Nephron progenitor cell (in vitro differentiated cells): Measurements from ENCODE around the gene PDHA1.

ENCODE experiments used
- DNase-seq: peaks from one replicate; pipeline ENCODE4 v3.0.0; 2021
- H3K27ac Mint-ChIP-seq: 2 replicates; pipeline ENCODE4 v1.8.0; 2021; ENCODE audit warnings: mild to moderate bottlenecking, moderate library complexity, mixed read lengths
- H3K27me3 Mint-ChIP-seq: 2 replicates; pipeline ENCODE4 v1.8.0; 2021; ENCODE audit warnings: mild to moderate bottlenecking, low read depth, mixed read lengths; ENCODE audit not compliant: poor library complexity
- H3K36me3 Mint-ChIP-seq: 2 replicates; pipeline ENCODE4 v1.8.0; 2021; ENCODE audit warnings: low read depth, mixed read lengths
- H3K4me1 Mint-ChIP-seq: 2 replicates; pipeline ENCODE4 v1.8.0; 2021; ENCODE audit warnings: mixed read lengths
- H3K4me3 Mint-ChIP-seq: 2 replicates; pipeline ENCODE4 v1.8.0; 2021; ENCODE audit warnings: mild to moderate bottlenecking, moderate library complexity, mixed read lengths
- H3K9me3 Mint-ChIP-seq: 2 replicates; pipeline ENCODE4 v1.8.0; 2021; ENCODE audit warnings: mild to moderate bottlenecking, moderate library complexity, mixed read lengths
- TF ChIP-seq, protein P1 (sequence below): fragments of 200-600 bp; sonication (generic); IDR thresholded peaks from 2 replicates; pipeline ENCODE4 v1.5.0; 2021; ENCODE audit warnings: antibody characterized with exemption

PDHA1 gene

DNA sequence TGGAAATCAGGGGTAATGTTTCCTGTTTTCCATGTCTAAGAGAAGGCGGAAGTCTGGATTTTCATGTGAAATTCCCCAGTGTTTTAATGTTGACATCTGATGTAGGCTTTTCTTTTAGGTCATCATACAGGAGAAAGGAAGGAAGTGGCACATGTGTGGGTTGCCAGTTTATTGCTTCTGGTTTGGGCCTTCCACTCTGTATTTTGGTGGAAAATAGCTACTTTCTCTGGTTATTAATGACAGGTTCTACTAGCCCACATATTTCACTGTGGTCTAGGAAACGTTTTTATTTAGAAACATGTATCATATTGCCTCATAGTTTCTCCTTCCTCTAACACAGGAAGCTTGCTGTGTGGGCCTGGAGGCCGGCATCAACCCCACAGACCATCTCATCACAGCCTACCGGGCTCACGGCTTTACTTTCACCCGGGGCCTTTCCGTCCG lies 7.2 kb downstream of the PDHA1 start:
- no peaks in the 10 kb centered on the region for H3K4me1 Mint-ChIP-seq
- H3K27me3 Mint-ChIP-seq = no peaks in the 10 kb centered on the region
- TF ChIP-seq, protein P1, sequence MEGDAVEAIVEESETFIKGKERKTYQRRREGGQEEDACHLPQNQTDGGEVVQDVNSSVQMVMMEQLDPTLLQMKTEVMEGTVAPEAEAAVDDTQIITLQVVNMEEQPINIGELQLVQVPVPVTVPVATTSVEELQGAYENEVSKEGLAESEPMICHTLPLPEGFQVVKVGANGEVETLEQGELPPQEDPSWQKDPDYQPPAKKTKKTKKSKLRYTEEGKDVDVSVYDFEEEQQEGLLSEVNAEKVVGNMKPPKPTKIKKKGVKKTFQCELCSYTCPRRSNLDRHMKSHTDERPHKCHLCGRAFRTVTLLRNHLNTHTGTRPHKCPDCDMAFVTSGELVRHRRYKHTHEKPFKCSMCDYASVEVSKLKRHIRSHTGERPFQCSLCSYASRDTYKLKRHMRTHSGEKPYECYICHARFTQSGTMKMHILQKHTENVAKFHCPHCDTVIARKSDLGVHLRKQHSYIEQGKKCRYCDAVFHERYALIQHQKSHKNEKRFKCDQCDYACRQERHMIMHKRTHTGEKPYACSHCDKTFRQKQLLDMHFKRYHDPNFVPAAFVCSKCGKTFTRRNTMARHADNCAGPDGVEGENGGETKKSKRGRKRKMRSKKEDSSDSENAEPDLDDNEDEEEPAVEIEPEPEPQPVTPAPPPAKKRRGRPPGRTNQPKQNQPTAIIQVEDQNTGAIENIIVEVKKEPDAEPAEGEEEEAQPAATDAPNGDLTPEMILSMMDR = no peak
- H3K27ac Mint-ChIP-seq = no peak overlapping the region
- H3K4me3 Mint-ChIP-seq = no peak overlapping the region
- peaks cover 25% of the 10 kb centered on the region for H3K36me3 Mint-ChIP-seq
- peaks cover 56% of the 10 kb centered on the region for H3K9me3 Mint-ChIP-seq
- no peak for DNase-seq

DNA sequence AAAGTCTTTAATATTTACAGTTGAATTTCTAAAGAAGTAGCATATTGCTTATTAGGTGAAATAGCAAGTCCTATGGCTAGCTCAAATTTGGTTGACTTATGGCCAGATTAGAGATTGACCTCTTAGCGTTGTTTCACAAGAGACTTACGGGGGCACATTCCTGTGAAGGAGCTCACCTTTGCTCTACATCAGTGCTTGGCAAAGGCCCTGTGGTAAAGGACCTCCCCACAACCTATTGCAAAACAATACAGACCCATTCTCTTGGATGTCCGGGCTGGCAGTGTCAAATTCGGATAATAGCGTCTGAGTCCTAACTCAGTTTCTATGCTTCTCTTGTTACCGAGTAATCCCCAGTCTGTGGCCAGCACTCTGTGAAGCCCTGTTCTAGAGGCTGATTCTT lies 10.9 kb downstream of the PDHA1 start:
- TF ChIP-seq, protein P1 = no peak
- Mint-ChIP-seq H3K4me1 (no peaks in the 10 kb centered on the region), H3K9me3 (peaks cover 63% of the 10 kb centered on the region), H3K36me3 (peaks cover 49% of the 10 kb centered on the region), H3K27me3 (no peaks in the 10 kb centered on the region), H3K4me3 (no peak overlapping the region), H3K27ac (no peak overlapping the region)
- DNase-seq = no peak

DNA sequence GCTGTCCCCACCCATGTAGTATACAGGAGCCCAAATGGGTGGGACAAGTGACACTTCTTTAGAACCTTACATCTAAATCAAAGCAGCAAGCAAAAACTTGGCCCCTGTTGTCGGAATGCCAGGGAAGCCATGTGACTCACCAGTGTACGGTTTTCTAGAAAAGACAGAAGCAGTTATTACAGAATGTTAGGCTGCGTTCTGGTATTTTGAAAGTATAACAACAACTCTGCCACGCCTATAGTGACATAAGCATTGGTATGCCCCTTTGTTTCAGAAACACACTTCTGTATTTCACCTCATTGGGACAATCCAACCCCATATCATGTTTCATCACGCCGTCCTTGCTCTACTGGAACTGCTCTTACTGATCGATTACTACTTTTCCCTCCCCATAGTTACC lies 14.8 kb downstream of the PDHA1 start:
- H3K27ac Mint-ChIP-seq = no peak overlapping the region
- H3K36me3 Mint-ChIP-seq = peaks cover 43% of the 10 kb centered on the region
- TF ChIP-seq, protein P1 = no peak
- H3K27me3 Mint-ChIP-seq = no peaks in the 10 kb centered on the region
- DNase-seq = no peak
- H3K9me3 Mint-ChIP-seq = peaks cover 56% of the 10 kb centered on the region
- no peak overlapping the region for H3K4me3 Mint-ChIP-seq
- H3K4me1 Mint-ChIP-seq = no peaks in the 10 kb centered on the region

DNA sequence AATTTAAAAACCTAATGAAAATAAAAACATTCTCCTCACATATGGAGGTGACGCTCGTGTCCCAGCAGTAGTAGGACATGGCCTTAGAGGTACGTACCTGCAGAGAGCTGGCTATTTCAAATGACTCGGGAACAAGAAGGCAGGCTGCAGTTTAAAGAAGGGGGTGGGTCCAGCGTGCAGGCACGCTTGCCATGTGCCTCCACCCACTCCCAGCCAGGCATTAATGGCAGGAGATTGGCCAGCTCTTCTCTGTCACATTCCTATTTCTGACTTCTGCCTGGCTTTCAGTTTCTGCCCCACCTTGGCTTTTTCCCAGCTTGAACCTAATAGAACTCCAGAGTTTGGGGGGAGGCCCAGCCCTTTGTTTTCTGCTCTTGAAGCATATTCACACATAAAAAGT lies 17.2 kb downstream of the PDHA1 start:
- Mint-ChIP-seq H3K4me1 (no peaks in the 10 kb centered on the region), H3K9me3 (peaks cover 52% of the 10 kb centered on the region), H3K36me3 (peaks cover 34% of the 10 kb centered on the region), H3K27ac (no peak overlapping the region), H3K4me3 (no peak overlapping the region), H3K27me3 (no peaks in the 10 kb centered on the region)
- no peak for DNase-seq
- TF ChIP-seq, protein P1 = no peak

DNA sequence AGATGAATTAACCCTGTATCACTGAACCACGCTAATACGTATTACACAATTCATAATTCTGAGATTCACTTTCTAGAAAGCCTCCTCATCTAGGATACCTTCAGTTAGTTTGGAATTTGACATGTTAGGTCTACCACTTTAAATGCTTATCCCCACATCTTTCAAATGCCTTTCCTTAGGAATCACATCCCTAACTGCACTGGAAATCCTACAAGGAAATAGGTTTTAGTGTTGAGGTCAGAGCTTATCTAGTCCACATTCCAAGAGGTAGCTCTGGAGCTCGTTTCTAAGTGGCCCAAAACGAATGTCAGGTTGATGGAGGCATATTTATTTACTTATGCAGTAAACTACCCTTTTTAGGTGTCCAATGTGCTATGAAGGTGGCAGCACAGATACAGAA lies 18.0 kb downstream of the PDHA1 start:
- DNase-seq = no peak
- Mint-ChIP-seq H3K27ac (no peak overlapping the region), H3K27me3 (no peaks in the 10 kb centered on the region), H3K36me3 (peaks cover 35% of the 10 kb centered on the region), H3K4me3 (no peak overlapping the region), H3K9me3 (peaks cover 52% of the 10 kb centered on the region), H3K4me1 (no peaks in the 10 kb centered on the region)
- TF ChIP-seq, protein P1 = no peak

DNA sequence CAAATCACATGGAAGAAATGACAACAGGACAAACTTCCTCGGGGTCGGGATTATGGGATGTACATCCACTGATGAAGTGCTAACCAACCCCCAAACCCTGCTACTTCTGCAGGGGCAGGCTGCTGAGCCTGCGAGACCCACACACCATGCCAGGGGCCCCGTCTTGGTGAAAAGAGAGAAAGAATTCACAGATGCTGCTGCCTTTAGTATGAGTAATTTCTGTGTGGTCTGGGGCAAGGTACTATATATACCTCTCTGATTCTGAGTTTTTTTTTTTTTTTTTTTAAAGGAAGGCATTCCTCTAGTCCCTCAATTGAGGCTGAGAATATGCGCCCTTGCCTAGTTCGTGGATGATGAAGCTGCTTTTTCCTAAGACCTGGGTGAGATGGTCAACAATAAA lies 24.8 kb downstream of the PDHA1 start:
- TF ChIP-seq, protein P1 = no peak
- peaks cover 9% of the 10 kb centered on the region for H3K4me1 Mint-ChIP-seq
- H3K36me3 Mint-ChIP-seq = peaks cover 11% of the 10 kb centered on the region
- H3K9me3 Mint-ChIP-seq = peaks cover 64% of the 10 kb centered on the region
- H3K4me3 Mint-ChIP-seq = no peak overlapping the region
- H3K27ac Mint-ChIP-seq = no peak overlapping the region
- H3K27me3 Mint-ChIP-seq = no peaks in the 10 kb centered on the region
- no peak for DNase-seq
